NCI-H2081 treated with DMSO at 0.1 percent for 48 hours (cell line): ENCODE results near the gene ZRANB3.
"Not testable (repeated sequence)": the region's sequence is repeated elsewhere in the genome, so short reads cannot be mapped to it uniquely, and the experiment has no call there.

Source experiments
- DNase-seq: peaks from one replicate; lab custom pipeline; 2025; lab: John Stamatoyannopoulos, UW

ZRANB3 gene

GRCh38 chr2:135327146-135327545 lies 203.9 kb downstream of the ZRANB3 start:
- DNase-seq = no peak

- DNase-seq = no peak
These were observed 210.3 kb downstream of the ZRANB3 start for GRCh38 chr2:135320465-135321355.

- DNase-seq = no peak
These were observed 212.2 kb downstream of the ZRANB3 start for GRCh38 chr2:135318808-135319207.

- no peak for DNase-seq
These were observed 213.6 kb downstream of the ZRANB3 start for GRCh38 chr2:135317375-135317774.

GRCh38 chr2:135311962-135312361 lies 219.1 kb downstream of the ZRANB3 start:
- no peak for DNase-seq

GRCh38 chr2:135311268-135311667 lies 219.8 kb downstream of the ZRANB3 start:
- DNase-seq = no peak

GRCh38 chr2:135304694-135305093 lies 226.3 kb downstream of the ZRANB3 start:
- DNase-seq = no peak

GRCh38 chr2:135299658-135300244 lies 231.3 kb downstream of the ZRANB3 start:
- no peak for DNase-seq

GRCh38 chr2:135299165-135299564 lies 231.9 kb downstream of the ZRANB3 start:
- DNase-seq = no peak

- not testable (repeated sequence) for DNase-seq
These were observed 243.9 kb downstream of the ZRANB3 start for GRCh38 chr2:135287121-135287520.

GRCh38 chr2:135285391-135285790 lies 245.6 kb downstream of the ZRANB3 start:
- no peak for DNase-seq

- DNase-seq = no peak
These were observed 249.6 kb downstream of the ZRANB3 start for GRCh38 chr2:135281379-135281778.

- DNase-seq = no peak
These were observed 251.8 kb downstream of the ZRANB3 start for GRCh38 chr2:135279209-135279608.

GRCh38 chr2:135276525-135276924 lies 254.5 kb downstream of the ZRANB3 start:
- DNase-seq = no peak

- no peak for DNase-seq
These were observed 260.0 kb downstream of the ZRANB3 start for GRCh38 chr2:135271006-135271405.

GRCh38 chr2:135265960-135266490 lies 265.0 kb downstream of the ZRANB3 start:
- DNase-seq = no peak

- no peak for DNase-seq
These were observed 271.9 kb downstream of the ZRANB3 start for GRCh38 chr2:135259123-135259522.

- DNase-seq = no peak
These were observed 272.8 kb downstream of the ZRANB3 start for GRCh38 chr2:135258193-135258592.

- no peak for DNase-seq
These were observed 273.5 kb downstream of the ZRANB3 start for GRCh38 chr2:135257383-135258090.

- DNase-seq = no peak
These were observed 274.3 kb downstream of the ZRANB3 start for GRCh38 chr2:135256531-135257260.

- no peak for DNase-seq
These were observed 275.8 kb downstream of the ZRANB3 start for GRCh38 chr2:135255208-135255607.
